GM12892 (cell line): ENCODE results near the gene FBXL7.

Experiments
- DNase-seq: peaks from one replicate; pipeline ENCODE4 v3.0.0; 2011; ENCODE audit not compliant: insufficient read length
- FAIRE-seq: peaks from 2 replicates; lab custom pipeline; 2011; peaks lifted over from hg19 to GRCh38; lab: Jason Lieb, UNC
- POLR2A ChIP-seq: IDR thresholded peaks from 2 replicates; pipeline ENCODE4 v1.6.1; 2011; ENCODE audit warnings: low read depth, low read length, control low read depth
- POLR2AphosphoS5 ChIP-seq: IDR thresholded peaks from 2 replicates; pipeline ENCODE4 v1.6.1; 2011; ENCODE audit warnings: low read depth, low read length, control low read depth
- TAF1 ChIP-seq: IDR thresholded peaks from 2 replicates; pipeline ENCODE4 v1.6.1; 2011; ENCODE audit warnings: low read depth, mild to moderate bottlenecking, control low read depth, low read length, borderline replicate concordance

Gene FBXL7

GRCh38 chr5:15933259-15934207 is 433.6 kb downstream of the FBXL7 start:
- TF ChIP-seq POLR2AphosphoS5: no peak
- no peak for TF ChIP-seq TAF1
- FAIRE-seq (no peak), DNase-seq (no peak)

GRCh38 chr5:15936505-15937245 is 436.7 kb downstream of the FBXL7 start:
- no peak for FAIRE-seq
- TF ChIP-seq TAF1 (no peak), POLR2AphosphoS5 (no peak), POLR2A (no peak)
- no peak for DNase-seq

- DNase-seq (no peak), FAIRE-seq (no peak)
- TF ChIP-seq POLR2AphosphoS5 (no peak), TAF1 (no peak), POLR2A (no peak)
These were observed 437.7 kb downstream of the FBXL7 start for GRCh38 chr5:15937708-15938107.

- no peak for DNase-seq
- no peak for FAIRE-seq
- TF ChIP-seq POLR2A: no peak
- TF ChIP-seq POLR2AphosphoS5: no peak
- TF ChIP-seq TAF1: no peak
These were observed 438.2 kb downstream of the FBXL7 start for GRCh38 chr5:15938186-15938585.

GRCh38 chr5:15938961-15939360 is 439.0 kb downstream of the FBXL7 start:
- TF ChIP-seq TAF1 (no peak), POLR2A (no peak), POLR2AphosphoS5 (no peak)
- FAIRE-seq (no peak), DNase-seq (no peak)

GRCh38 chr5:15940905-15941304 is 440.9 kb downstream of the FBXL7 start:
- FAIRE-seq (no peak), DNase-seq (no peak)
- TF ChIP-seq POLR2A (no peak), POLR2AphosphoS5 (no peak), TAF1 (no peak)

- TF ChIP-seq TAF1 (no peak), POLR2AphosphoS5 (no peak), POLR2A (no peak)
These were observed 443.5 kb downstream of the FBXL7 start for GRCh38 chr5:15943487-15943886.

GRCh38 chr5:15946026-15946425 is 446.0 kb downstream of the FBXL7 start:
- no peak for TF ChIP-seq POLR2A
- no peak for TF ChIP-seq POLR2AphosphoS5
- no peak for TF ChIP-seq TAF1
- no peak for FAIRE-seq
- DNase-seq: no peak

More at GRCh38 chr5:15943487-15943886, 443.5 kb downstream of the FBXL7 start:
- FAIRE-seq (no peak), DNase-seq (no peak)

GRCh38 chr5:15948190-15948589 is 448.2 kb downstream of the FBXL7 start:
- DNase-seq (no peak), FAIRE-seq (no peak)
- TF ChIP-seq TAF1 (no peak), POLR2A (no peak), POLR2AphosphoS5 (no peak)

GRCh38 chr5:15951126-15951525 is 451.1 kb downstream of the FBXL7 start:
- FAIRE-seq: no peak
- no peak for TF ChIP-seq POLR2AphosphoS5
- no peak for TF ChIP-seq TAF1
- no peak for TF ChIP-seq POLR2A

GRCh38 chr5:15951550-15951949 is 451.6 kb downstream of the FBXL7 start:
- no peak for TF ChIP-seq POLR2A
- FAIRE-seq: no peak

More at GRCh38 chr5:15951126-15951525, 451.1 kb downstream of the FBXL7 start:
- no peak for DNase-seq

GRCh38 chr5:15956622-15957021 is 456.6 kb downstream of the FBXL7 start:
- TF ChIP-seq POLR2A (no peak), POLR2AphosphoS5 (no peak), TAF1 (no peak)
- no peak for FAIRE-seq
- no peak for DNase-seq

More at GRCh38 chr5:15951550-15951949, 451.6 kb downstream of the FBXL7 start:
- no peak for DNase-seq
